K562 (cell line): ENCODE data around the gene RSPH1. TPM values are rescaled to one million over a fixed set of nuclear protein-coding genes. Genes with fewer than 3 reads are reported as not detected.

Experiments used
- ARID2 ChIP-seq: fragments of 450-650 bp; IDR thresholded peaks from 2 replicates; pipeline ENCODE4 v1.6.1; 2017; ENCODE audit warnings: antibody characterized with exemption, mild to moderate bottlenecking
- MAFK ChIP-seq: IDR thresholded peaks from 2 replicates; pipeline ENCODE4 v1.6.1; 2011; ENCODE audit warnings: low read length, improper control_type of control experiment
- RAD21 ChIP-seq, 2 experiments: fragments of 250-450 bp in 1 of 2; fragments of 450-650 bp in 1 of 2; sonication (Bioruptor Pico) in 1 of 2; formaldehyde crosslinking in 1 of 2; IDR thresholded peaks in 1 of 2; conservative IDR thresholded peaks in 1 of 2; 2 replicates each; pipeline versions ENCODE4 v1.4.0 to v1.8.0; 2020 to 2022; ENCODE audit warnings: mild to moderate bottlenecking in 2 of 2, moderate library complexity in 1 of 2
- STAT5A ChIP-seq: IDR thresholded peaks from 2 replicates; pipeline ENCODE4 v1.6.1; 2012; ENCODE audit warnings: low read length, inconsistent platforms, borderline replicate concordance
- YY1 ChIP-seq, 3 experiments: IDR thresholded peaks; 2 replicates each; pipeline ENCODE4 v1.6.1; 2011; ENCODE audit warnings: low read length in 2 of 3, mild to moderate bottlenecking in 2 of 3, moderate library complexity in 2 of 3, borderline replicate concordance in 1 of 3, control low read depth in 1 of 3, low read depth in 1 of 3; ENCODE audit not compliant: insufficient read depth in 3 of 3, insufficient replicate concordance in 2 of 3, control insufficient read depth in 1 of 3, insufficient read length in 1 of 3; ENCODE audit errors: extremely low read depth in 1 of 3
- ZNF253 ChIP-seq: fragments of 250-450 bp; sonication (Bioruptor Pico); conservative IDR thresholded peaks from 2 replicates; pipeline ENCODE4 v1.6.1; 2021; ENCODE audit warnings: mild to moderate bottlenecking
- ZNF668 ChIP-seq: fragments of 250-450 bp; sonication (Bioruptor Pico); IDR thresholded peaks from 2 replicates; pipeline ENCODE4 v1.8.0; 2022; ENCODE audit warnings: mild to moderate bottlenecking, inconsistent platforms
- ZSCAN32 ChIP-seq: fragments of 450-650 bp; formaldehyde crosslinking; IDR thresholded peaks from 2 replicates; pipeline ENCODE4 v1.4.0; 2020; ENCODE audit warnings: mild to moderate bottlenecking, moderate library complexity
- polyA plus RNA-seq, 8 experiments: library from polyadenylated mRNA; depleted of rRNA in 4 of 8; stranded (reverse) in 5 of 8; unstranded in 3 of 8; fragments of >200 nt; fragmentation: Nextera tagmentation in 2 of 8; fragmentation: Illumina TruSeq in 1 of 8; extraction: Ambion mirVana in 2 of 8; extraction: Trizol in 1 of 8; gene quantifications; 2 replicates each; pipeline versions ENCODE4 v1.2.1 to v1.2.3, GENCODE V29; 2011 to 2014; ENCODE audit warnings: inconsistent platforms in 1 of 8, missing spikeins in 1 of 8
- total RNA-seq, 7 experiments: library from RNA; depleted of rRNA in 6 of 7; stranded (reverse); fragments of >200 nt in 6 of 7; fragmentation: Illumina TruSeq in 2 of 7; extraction: Trizol in 2 of 7; gene quantifications; 2 replicates each; pipeline versions ENCODE4 v1.2.1 to v1.2.3, GENCODE V29; 2011 to 2021; ENCODE audit warnings: low replicate concordance in 1 of 7
- TF ChIP-seq, protein P1 (sequence below), 2 experiments: fragments of 450-650 bp; IDR thresholded peaks; 2 replicates each; pipeline ENCODE4 v1.6.1; 2018; ENCODE audit warnings: mild to moderate bottlenecking in 2 of 2, low read depth in 1 of 2; ENCODE audit not compliant: partially characterized antibody in 2 of 2
- TF ChIP-seq, protein P2 (sequence below): fragments of 450-650 bp; formaldehyde crosslinking; IDR thresholded peaks from 2 replicates; pipeline ENCODE4 v1.4.0; 2020; ENCODE audit warnings: mild to moderate bottlenecking, moderate library complexity
- TF ChIP-seq, protein P3 (sequence below): fragments of 450-650 bp; IDR thresholded peaks from 2 replicates; pipeline ENCODE4 v1.6.1; 2016
- TF ChIP-seq, protein P4 (sequence below): IDR thresholded peaks from 2 replicates; pipeline ENCODE4 v1.6.1; 2011; ENCODE audit warnings: borderline replicate concordance, low read depth, mild to moderate bottlenecking, moderate library complexity, low read length; ENCODE audit not compliant: insufficient read depth, poor library complexity, severe bottlenecking
- TF ChIP-seq, protein P5 (sequence below): fragments of 450-650 bp; IDR thresholded peaks from 2 replicates; pipeline ENCODE4 v1.6.1; 2017; ENCODE audit warnings: mild to moderate bottlenecking, moderate library complexity

Gene RSPH1
- total and polyA plus RNA-seq, 9 of the 15 experiments (the other 6 are each of a cell fraction or from before 2014, with no cell fraction given), result 0.17 TPM; not detected in 8

DNA sequence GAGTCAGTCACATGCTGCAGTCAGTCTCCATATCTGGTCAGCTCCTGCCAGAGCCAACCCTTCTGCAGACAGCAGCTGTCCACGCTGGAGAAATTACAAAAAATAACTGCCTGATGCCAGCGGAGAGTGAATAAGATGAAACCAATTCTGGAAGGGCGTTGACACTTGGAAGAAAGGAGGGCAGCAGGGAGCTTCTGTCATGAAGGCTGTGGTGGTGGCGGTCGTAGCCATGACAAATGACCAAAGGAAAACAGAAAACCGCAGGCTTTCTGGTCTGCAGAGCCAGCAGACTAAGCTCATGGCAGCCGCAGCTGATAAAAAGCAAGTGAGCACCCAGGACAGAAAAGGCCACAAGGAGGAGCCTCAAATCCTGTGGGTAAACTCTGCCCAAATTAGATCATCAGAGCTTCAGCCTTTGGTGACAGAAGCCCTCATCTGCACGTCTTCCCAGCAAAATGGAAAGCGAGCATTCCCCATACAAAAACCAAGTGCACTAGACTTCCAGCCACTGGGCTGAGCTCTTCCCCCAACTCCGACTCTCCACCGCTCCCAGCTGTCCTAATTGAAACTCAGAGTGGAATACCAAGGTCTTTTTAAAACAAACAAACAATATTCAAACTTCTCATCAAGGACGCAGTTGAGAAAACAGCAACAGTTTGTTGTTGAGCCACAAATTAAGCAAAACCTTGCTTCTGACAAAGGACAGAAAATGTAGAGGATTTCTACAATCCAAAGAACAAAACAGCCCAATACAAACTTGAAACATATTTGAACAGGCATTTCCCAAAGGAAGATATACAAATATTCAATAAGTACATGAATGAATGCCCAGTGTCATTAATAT lies 28.7 kb downstream of the RSPH1 start (continued):
- TF ChIP-seq, protein P1, sequence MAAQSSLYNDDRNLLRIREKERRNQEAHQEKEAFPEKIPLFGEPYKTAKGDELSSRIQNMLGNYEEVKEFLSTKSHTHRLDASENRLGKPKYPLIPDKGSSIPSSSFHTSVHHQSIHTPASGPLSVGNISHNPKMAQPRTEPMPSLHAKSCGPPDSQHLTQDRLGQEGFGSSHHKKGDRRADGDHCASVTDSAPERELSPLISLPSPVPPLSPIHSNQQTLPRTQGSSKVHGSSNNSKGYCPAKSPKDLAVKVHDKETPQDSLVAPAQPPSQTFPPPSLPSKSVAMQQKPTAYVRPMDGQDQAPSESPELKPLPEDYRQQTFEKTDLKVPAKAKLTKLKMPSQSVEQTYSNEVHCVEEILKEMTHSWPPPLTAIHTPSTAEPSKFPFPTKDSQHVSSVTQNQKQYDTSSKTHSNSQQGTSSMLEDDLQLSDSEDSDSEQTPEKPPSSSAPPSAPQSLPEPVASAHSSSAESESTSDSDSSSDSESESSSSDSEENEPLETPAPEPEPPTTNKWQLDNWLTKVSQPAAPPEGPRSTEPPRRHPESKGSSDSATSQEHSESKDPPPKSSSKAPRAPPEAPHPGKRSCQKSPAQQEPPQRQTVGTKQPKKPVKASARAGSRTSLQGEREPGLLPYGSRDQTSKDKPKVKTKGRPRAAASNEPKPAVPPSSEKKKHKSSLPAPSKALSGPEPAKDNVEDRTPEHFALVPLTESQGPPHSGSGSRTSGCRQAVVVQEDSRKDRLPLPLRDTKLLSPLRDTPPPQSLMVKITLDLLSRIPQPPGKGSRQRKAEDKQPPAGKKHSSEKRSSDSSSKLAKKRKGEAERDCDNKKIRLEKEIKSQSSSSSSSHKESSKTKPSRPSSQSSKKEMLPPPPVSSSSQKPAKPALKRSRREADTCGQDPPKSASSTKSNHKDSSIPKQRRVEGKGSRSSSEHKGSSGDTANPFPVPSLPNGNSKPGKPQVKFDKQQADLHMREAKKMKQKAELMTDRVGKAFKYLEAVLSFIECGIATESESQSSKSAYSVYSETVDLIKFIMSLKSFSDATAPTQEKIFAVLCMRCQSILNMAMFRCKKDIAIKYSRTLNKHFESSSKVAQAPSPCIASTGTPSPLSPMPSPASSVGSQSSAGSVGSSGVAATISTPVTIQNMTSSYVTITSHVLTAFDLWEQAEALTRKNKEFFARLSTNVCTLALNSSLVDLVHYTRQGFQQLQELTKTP (IDR thresholded peaks at IDR 0.05; ENCODE audit: low read depth in 1 of 2, partially characterized antibody in 2 of 2), result no peak
- TF ChIP-seq ZNF668 (no peak), ZSCAN32 (no peak), YY1 (IDR thresholded peaks at IDR 0.05; ENCODE audit: borderline replicate concordance in 1 of 3, control insufficient read depth in 1 of 3, extremely low read depth in 1 of 3, insufficient read depth in 3 of 3, insufficient read length in 1 of 3, insufficient replicate concordance in 2 of 3, low read depth in 1 of 3, low read length in 2 of 3) (peak in 1 of 3 experiments; percentile 59), MAFK (no peak), STAT5A (no peak), ZNF253 (CRISPR knock-in tag) (no peak), RAD21 (CRISPR knock-in tag; conservative IDR thresholded peaks at IDR 0.05 in 1 of 2, IDR thresholded peaks at IDR 0.05 in 1 of 2) (peak; percentile 64 to 74), ARID2 (no peak)
- TF ChIP-seq, protein P2, sequence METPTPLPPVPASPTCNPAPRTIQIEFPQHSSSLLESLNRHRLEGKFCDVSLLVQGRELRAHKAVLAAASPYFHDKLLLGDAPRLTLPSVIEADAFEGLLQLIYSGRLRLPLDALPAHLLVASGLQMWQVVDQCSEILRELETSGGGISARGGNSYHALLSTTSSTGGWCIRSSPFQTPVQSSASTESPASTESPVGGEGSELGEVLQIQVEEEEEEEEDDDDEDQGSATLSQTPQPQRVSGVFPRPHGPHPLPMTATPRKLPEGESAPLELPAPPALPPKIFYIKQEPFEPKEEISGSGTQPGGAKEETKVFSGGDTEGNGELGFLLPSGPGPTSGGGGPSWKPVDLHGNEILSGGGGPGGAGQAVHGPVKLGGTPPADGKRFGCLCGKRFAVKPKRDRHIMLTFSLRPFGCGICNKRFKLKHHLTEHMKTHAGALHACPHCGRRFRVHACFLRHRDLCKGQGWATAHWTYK (CRISPR knock-in tag), result no peak
- TF ChIP-seq, protein P3, sequence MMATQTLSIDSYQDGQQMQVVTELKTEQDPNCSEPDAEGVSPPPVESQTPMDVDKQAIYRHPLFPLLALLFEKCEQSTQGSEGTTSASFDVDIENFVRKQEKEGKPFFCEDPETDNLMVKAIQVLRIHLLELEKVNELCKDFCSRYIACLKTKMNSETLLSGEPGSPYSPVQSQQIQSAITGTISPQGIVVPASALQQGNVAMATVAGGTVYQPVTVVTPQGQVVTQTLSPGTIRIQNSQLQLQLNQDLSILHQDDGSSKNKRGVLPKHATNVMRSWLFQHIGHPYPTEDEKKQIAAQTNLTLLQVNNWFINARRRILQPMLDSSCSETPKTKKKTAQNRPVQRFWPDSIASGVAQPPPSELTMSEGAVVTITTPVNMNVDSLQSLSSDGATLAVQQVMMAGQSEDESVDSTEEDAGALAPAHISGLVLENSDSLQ, result peak; percentile 70
- TF ChIP-seq, protein P4, sequence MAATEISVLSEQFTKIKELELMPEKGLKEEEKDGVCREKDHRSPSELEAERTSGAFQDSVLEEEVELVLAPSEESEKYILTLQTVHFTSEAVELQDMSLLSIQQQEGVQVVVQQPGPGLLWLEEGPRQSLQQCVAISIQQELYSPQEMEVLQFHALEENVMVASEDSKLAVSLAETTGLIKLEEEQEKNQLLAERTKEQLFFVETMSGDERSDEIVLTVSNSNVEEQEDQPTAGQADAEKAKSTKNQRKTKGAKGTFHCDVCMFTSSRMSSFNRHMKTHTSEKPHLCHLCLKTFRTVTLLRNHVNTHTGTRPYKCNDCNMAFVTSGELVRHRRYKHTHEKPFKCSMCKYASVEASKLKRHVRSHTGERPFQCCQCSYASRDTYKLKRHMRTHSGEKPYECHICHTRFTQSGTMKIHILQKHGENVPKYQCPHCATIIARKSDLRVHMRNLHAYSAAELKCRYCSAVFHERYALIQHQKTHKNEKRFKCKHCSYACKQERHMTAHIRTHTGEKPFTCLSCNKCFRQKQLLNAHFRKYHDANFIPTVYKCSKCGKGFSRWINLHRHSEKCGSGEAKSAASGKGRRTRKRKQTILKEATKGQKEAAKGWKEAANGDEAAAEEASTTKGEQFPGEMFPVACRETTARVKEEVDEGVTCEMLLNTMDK, result peak; percentile 56
- TF ChIP-seq, protein P5, sequence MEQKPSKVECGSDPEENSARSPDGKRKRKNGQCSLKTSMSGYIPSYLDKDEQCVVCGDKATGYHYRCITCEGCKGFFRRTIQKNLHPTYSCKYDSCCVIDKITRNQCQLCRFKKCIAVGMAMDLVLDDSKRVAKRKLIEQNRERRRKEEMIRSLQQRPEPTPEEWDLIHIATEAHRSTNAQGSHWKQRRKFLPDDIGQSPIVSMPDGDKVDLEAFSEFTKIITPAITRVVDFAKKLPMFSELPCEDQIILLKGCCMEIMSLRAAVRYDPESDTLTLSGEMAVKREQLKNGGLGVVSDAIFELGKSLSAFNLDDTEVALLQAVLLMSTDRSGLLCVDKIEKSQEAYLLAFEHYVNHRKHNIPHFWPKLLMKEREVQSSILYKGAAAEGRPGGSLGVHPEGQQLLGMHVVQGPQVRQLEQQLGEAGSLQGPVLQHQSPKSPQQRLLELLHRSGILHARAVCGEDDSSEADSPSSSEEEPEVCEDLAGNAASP, result no peak
